GM12875 (cell line): ENCODE data around the gene XIRP1.

Experiments used
- H3K4me3 ChIP-seq: one replicate; pipeline ENCODE4 v1.5.1; 2011; ENCODE audit warnings: low read depth, low read length, control low read depth
- TF ChIP-seq, protein P1 (sequence below): IDR thresholded peaks from 2 replicates; pipeline ENCODE4 v1.5.1; 2011; ENCODE audit warnings: low read depth, mild to moderate bottlenecking, control low read depth, inconsistent platforms, low read length, moderate library complexity, borderline replicate concordance; ENCODE audit not compliant: insufficient read depth

Gene XIRP1

DNA sequence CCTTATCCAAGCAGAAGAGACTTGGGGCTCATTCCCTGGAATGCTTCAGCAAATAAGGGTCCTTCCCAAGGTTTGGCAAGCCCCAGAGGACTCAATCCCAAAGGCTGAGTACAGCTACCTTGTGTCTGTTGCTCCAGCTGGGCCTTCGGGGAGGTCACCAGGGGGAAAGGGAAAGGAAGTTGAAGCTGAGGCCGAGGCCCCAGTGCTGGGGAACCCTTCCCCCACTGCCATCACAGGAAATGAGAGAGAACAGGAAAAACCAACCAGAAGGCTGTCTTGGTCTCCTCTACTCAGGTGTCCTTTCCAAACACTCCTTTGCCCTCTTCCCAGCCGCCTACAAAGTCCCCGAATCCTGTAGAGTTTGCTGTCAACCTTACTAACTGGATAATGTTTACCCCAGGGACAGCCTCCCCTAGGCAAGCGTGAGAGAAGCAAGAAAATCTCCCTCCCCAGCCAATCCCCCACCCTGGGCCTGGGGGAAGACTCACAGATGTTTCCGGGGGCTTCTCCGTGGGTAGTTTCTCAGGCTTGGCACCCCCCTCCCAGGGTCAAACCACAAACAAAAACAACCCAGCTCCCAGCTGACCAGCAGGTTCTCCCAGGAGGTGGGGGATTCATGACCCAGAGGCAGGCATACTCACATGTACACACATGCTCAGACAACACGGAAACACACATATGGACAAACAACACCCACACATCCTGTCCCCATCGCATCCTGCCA is 44.5 kb downstream of the XIRP1 start:
- TF ChIP-seq, protein P1, sequence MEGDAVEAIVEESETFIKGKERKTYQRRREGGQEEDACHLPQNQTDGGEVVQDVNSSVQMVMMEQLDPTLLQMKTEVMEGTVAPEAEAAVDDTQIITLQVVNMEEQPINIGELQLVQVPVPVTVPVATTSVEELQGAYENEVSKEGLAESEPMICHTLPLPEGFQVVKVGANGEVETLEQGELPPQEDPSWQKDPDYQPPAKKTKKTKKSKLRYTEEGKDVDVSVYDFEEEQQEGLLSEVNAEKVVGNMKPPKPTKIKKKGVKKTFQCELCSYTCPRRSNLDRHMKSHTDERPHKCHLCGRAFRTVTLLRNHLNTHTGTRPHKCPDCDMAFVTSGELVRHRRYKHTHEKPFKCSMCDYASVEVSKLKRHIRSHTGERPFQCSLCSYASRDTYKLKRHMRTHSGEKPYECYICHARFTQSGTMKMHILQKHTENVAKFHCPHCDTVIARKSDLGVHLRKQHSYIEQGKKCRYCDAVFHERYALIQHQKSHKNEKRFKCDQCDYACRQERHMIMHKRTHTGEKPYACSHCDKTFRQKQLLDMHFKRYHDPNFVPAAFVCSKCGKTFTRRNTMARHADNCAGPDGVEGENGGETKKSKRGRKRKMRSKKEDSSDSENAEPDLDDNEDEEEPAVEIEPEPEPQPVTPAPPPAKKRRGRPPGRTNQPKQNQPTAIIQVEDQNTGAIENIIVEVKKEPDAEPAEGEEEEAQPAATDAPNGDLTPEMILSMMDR, result no peak
- H3K4me3 ChIP-seq, result peak overlapping the region; percentile 65

DNA sequence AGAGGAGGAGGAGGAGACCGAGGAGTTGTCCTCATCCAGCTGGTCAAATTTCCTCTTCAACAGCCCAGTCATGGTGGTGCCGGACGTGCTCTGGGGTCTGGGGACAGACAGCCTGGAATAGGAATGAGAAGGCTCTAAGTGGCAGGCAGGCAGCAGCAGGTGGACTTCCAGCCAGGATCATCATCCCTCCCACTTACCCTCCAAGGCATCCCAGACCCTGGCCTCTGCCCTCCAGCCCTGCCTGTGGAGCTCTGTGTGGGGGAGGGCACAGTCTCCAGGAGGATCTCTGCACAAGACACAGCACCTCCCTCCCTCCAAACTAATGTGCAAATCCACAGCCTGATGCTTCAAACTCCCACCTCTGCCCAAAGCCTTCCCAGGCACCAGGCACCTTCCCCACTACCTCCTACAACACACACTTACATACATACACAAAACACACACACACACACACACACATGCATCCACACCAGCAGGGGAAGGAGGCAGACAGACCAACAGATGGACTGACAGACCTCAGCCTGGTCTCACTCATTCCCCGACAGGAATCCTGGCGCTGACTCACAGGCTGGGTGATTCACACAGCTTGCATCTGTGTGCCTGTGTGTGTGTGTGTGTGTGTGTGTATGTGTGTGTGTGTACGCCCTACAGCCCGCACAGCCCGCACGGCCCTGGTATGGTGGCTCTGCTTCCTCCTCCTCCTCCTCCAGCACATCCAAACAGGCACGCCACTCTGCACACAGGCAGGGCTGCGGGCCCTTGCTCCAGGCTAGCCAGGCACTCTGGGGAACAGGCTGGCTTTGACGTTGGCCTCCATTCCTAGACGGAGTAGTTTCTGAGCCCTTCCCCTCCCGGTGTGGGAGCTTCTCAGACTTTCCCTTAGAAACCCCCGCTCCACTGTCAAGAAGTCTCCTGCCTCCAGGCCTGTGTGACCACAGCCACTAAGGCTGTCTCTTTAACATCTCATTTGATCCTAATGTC is 45.5 kb downstream of the XIRP1 start:
- TF ChIP-seq, protein P1, result no peak
- peak overlapping the region; percentile 65 for H3K4me3 ChIP-seq

DNA sequence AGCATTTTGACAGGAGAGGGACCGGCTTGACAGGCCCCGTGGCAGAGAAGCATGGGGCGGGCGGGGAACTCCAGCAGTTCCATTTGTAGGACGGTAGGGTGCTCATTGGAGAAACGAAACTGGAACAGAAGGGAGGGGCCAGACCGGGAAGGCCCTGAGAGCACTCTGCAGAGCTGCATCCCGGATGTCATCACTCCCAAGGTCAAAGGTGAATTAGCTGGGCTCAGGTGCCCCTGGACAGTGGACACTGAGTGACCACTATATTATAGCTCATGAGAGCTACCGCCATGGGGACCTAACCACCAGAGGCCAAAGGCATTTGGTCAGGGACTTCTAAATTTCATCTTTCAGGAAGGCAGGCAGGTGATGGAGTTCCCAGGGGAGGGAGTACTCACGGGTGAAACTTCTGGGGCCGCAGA is 46.3 kb downstream of the XIRP1 start:
- H3K4me3 ChIP-seq, result peak overlapping the region; percentile 65
- TF ChIP-seq, protein P1, result no peak

DNA sequence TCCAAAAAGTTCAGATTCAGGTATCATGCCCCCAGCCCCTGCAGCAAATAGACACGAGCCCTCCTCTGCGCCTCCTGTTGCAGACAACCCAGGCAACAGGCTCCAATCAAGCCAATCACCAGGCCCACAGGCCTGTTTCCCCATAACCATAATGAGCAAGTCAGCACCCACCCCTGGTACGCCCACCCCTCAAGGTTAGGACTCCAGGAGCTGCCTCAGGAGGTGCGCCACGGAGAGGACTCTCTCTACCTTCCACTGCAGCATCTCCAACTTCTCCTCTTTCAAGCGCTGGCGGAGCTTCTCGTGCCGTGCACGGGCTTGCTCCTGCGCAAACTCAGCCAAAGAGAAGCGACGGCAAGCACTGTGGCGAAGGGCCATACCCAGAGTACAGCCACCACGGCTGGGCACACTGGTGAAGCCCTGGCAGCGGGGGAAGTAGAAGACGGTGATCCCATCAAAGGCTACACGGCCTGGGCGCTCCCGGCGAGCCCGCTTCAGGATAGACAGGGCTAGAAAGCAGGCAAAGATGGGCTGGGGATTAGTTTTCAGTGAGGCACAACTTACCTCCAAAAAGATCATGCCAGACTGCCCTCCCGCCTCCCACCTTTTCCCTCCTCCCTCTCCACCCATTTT is 47.5 kb downstream of the XIRP1 start:
- TF ChIP-seq, protein P1, result no peak
- H3K4me3 ChIP-seq, result no peak overlapping the region

DNA sequence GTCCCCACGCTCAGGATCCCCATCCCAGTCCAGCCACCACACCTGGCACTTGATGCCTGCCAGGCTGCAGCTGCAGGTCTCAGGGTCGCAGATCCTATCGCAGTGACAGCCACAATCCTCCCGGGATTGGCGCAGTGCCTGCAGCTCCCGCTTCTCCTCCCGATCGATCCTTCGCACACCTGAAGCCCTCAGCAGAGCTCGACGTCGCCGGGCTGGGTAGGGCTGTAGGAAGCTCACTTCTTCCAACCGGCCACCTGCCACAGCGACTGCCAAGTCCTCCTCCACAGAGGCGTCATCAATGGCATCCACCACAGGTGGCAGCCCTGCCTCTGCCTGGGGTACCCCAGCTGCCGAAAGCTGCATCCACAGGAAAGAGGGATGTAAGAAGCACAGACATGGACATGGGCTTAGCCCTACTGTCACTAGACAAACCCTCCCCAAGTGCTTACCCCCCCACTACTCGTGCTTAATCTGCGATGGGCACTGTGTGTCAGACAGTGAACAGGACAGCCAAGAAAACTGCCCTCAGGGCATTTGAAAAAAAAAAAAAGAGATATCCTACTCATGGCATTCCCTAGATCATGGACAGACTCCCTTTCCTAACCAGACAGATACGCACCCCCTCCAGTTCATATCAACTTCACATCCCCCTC is 48.2 kb downstream of the XIRP1 start:
- H3K4me3 ChIP-seq, result no peak overlapping the region
- TF ChIP-seq, protein P1, result no peak

DNA sequence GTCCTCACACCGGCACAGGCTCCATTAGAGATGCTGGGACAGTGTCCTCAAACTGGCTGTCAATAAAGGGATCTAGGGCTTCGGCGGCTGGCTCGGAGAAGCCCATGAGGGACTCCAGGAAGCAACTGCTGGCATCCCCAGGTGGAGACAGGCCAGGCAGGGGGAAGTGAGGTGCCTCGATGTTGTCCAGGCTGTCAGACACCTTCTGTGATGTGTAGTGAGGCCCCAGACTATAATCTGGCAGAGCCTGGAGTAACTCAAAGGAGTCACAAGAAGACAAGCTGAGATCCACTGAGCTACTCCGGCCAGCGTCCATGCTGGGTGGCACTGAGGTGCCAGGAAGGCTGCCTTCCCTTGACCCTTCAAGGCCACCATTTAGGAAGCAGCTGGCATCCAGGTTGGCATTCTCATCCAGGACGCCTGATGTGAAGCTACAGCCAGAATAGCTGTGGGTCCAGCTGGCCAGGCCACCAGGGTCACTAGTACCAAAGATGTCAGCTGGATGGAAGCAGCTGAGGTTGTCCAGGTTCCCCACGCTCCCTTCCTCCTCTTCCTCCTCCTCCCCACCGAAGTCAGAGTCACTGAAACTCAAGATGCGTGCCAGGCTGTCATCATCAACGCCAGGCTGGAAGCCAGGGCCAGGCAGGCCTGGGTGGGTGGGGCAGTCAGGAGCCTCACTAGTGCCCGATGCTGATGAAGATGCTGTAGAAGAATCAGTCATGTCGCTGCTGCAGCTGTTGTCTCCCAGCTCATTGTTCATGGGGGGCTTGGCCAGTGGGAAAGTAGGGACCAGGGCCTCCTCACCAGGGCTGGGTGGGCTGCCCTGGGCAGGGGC is 49.1 kb downstream of the XIRP1 start:
- H3K4me3 ChIP-seq, result no peak overlapping the region
- TF ChIP-seq, protein P1, result no peak
